H1 (cell line): Measurements from ENCODE around the gene FOXO6.

Source experiments
- CHD1 ChIP-seq: IDR thresholded peaks from 2 replicates; pipeline ENCODE4 v1.6.1; 2012; ENCODE audit warnings: low read depth, low read length, improper control_type of control experiment
- CTCF ChIP-seq, 3 experiments: IDR thresholded peaks; 1 replicate in 2 of 3; 2 replicates in 1 of 3; pipeline versions ENCODE4 v1.5.1 to v1.6.1; 2011; ENCODE audit warnings: low read length in 3 of 3, mild to moderate bottlenecking in 3 of 3, inconsistent platforms in 2 of 3, low read depth in 1 of 3, moderate library complexity in 1 of 3; ENCODE audit not compliant: insufficient read depth in 1 of 3; ENCODE audit errors: control extremely low read depth in 1 of 3
- EZH2 ChIP-seq: fragments of 200-600 bp; sonication (generic); IDR thresholded peaks from 2 replicates; pipeline ENCODE4 v1.7.1; 2012; ENCODE audit warnings: low read depth, mild to moderate bottlenecking, moderate library complexity, low read length, inconsistent platforms; ENCODE audit not compliant: severe bottlenecking
- JUND ChIP-seq: IDR thresholded peaks from 2 replicates; pipeline ENCODE4 v1.6.1; 2011; ENCODE audit warnings: mild to moderate bottlenecking, improper control_type of control experiment, low read length
- POLR2A ChIP-seq, 2 experiments: IDR thresholded peaks; 1 replicate in 1 of 2; 2 replicates in 1 of 2; pipeline ENCODE4 v1.6.1; 2011; ENCODE audit warnings: low read depth in 2 of 2, low read length in 2 of 2, mild to moderate bottlenecking in 2 of 2; ENCODE audit errors: control extremely low read depth in 1 of 2
- RXRA ChIP-seq: IDR thresholded peaks from 2 replicates; pipeline ENCODE4 v1.6.1; 2011; ENCODE audit warnings: low read depth, mild to moderate bottlenecking, low read length, moderate library complexity; ENCODE audit not compliant: insufficient read depth
- SRF ChIP-seq: IDR thresholded peaks from 2 replicates; pipeline ENCODE4 v1.6.1; 2011; ENCODE audit warnings: mild to moderate bottlenecking, low read depth, low read length, moderate library complexity
- YY1 ChIP-seq: IDR thresholded peaks from 2 replicates; pipeline ENCODE4 v1.6.1; 2011; ENCODE audit warnings: low read depth, mild to moderate bottlenecking, low read length

DNA sequence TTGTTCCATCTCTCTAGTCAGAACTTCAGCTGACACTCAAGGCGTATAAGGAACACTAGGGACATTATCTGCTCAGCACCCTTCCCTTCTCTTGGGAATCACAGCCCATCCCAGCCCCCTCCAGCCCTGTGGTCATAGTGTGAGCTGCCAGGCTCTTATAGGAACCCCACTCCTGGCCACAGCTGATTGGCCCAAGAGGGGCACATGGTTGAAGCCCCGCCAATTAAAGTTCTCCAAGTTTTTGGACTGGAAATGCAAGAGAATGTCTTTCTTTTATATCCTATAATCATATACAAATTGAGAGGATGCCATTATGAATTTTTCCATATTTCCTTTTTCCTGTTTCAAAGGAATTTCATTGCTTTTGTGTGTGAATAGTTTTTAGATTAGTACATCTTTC lies 40.7 kb downstream of the FOXO6 start:
- TF ChIP-seq CTCF (IDR thresholded peaks at IDR 0.05; ENCODE audit: control extremely low read depth in 1 of 3, insufficient read depth in 1 of 3, low read depth in 1 of 3, low read length in 3 of 3) (no peak), EZH2 (no peak), RXRA (no peak), POLR2A (IDR thresholded peaks at IDR 0.05; ENCODE audit: control extremely low read depth in 1 of 2, low read depth in 2 of 2, low read length in 2 of 2) (no peak), CHD1 (no peak), SRF (no peak), JUND (no peak), YY1 (no peak)
